ENCODE data around the gene TNNT3.

Gene TNNT3

DNA sequence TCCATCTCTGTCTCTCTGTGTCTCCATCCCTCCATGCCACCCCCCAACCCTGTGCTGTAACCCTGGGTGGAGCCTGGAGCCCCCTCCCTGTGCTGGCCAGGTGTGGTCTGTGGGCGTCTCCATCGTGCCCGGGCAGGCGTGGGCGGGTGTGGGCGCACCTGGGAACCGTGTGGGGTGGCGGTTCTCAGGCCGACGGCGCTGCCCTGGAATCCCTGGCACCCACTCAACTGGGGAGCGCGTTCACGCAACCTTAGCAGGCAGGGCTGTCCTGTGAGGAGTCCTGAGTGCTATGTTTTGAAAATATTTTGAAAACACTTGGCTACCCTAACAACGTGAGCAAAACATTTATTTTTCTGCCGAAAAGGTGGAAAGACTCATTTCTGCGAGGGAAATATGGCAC lies 4.7 kb downstream of the TNNT3 start:
- DNase-seq: no peak

DNA sequence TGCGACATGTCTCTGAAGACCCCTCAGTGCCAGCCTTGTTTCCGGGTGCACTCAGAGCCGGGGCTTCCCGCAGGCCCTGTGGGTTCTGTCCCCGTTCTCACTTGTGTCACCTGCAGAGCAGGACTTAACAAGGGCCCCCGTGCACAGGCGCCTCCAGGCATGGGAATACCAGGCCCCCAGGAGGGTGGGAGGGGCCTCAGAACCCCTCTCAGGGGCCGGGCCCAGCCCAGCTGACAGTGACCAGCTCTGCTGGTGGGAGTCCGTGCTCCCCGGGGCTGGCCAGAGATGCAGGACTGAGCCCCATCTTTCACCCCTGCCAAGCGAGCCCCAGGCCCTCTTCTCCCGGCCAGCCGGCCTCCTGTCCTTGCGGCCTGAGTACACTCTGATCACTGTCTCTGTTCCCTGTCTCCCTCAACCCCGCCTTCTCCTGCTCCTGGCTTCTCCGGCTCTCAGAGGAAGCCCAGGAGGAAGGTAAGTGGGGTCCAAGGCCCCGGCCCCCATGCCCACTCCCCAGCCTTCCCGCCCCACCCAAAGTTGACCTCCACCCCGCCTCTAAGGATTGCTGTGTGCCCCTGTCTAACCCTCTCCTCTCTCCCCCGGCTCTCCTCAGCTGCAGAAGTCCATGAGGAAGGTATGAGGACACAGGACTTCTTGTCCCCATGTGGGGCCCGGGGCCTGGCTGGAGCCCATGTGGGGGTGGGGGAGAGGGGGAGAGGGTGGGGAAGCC lies 5.3 kb downstream of the TNNT3 start:
- DNase-seq: no peak

DNA sequence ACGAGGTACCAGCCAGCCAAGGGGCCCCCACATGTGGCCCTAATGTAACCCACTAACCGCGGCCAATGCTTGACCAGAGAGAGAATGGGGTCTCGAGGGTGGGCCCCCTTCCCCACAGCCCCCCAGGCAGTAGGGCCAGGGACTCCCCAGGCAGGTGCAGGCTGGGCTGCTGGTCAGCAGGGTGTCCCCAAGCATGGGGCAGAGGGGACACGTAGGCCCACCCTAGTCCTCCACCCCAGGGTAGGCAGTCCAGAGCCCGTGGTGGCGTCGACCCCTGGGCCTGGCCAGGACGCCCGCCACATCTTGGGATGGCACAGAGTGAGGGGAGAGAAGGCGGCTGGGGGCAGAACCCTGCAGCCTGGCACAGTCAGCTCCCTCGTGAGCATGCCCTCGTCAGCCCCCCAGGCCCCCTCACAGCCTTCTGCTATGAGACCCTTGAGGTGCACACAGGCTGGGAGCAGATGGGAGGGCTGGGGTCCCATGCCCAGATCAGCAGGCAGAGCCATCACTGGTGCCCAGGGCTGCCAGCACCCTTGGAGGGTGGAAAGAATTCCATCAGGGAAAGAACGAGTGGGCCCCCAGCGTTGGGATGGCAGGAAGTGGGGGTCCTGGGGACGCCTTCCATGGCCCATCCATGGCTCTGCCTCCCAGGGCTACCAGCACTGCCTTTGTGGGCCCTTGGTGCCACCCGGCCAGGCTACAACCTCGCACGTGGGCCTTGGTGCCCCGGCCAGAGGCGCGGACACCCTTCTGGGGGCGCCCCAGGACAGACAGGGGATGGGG lies 6.1 kb downstream of the TNNT3 start:
- DNase-seq: no peak

DNA sequence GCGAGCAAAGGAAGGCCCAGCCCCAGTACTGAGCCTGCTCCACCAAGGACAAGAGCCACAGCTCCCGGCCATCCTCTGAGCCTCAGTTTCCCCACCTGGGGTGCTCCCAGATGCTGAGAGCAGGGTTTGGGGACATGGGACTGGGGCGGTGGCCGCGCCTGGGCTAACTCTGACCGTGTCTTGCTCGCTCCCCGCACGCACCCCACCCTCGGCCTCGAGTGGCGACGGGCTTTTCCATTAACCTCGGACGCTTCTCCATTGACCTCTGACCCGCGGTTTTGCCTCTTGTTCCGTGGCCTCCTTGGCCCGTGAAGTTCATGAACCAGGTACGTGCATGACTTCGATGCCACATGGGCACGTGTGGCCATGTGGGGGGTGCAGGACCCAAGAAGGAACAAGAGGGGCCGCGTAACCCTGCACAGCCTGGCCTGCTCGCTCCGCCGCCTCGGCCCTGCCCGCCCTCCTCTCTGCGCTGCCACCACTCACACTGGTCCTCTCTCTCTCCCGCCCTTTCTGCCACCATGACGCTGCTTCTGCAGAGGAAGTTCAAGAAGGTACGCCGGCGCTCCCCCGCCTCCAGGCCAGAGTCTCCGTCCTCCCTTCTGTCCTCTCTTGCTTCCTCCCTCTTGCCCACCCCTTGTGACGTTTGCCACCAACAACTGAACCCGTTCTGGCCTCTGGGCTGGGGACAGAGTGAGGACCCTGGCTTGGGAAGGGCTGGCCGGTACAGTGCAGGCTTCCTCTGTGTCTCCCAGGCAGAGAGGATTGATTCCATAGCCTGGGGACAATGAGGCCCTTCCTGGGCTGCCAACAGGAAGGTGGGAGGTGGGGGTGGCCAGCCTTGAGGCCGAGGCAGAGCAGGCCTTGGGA lies 6.9 kb downstream of the TNNT3 start:
- DNase-seq: no peak

GRCh38 chr11:1927026-1927847 lies 7.7 kb downstream of the TNNT3 start:
- no peak for DNase-seq

DNA sequence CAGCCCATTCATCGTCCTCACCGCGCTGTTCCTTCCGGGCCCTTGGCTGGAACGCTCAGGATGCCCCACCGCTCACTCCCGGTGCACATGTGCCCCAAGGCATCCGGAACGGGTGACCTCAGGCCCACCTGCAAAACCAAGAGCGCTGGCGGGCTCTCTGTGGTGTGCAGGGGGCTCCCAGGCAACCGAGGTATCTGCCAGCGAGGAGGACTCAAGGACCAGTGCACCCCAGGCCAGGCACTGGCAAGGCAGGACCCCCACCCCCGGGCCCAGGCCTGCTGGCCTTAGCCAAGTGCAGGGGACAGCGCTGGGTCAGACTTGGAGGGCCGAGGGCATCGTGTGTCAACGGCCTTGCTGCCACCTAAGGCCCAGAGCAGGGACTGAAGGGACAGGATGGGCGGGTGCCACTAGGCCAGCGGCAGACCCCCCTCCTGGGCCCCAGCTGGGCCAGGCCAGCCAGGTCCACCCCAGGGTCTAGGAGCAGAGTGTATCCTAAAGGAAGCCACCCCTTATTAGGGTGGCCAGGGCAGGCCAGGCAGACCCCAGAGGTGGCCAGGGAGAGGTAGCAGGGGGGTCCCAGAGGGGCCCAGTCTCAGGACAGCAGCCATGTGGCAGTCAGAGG lies 8.5 kb downstream of the TNNT3 start:
- no peak for DNase-seq

GRCh38 chr11:1928470-1928890 lies 9.0 kb downstream of the TNNT3 start:
- no peak for DNase-seq

- no peak for DNase-seq
These were observed 9.5 kb downstream of the TNNT3 start for GRCh38 chr11:1928891-1929541.

DNA sequence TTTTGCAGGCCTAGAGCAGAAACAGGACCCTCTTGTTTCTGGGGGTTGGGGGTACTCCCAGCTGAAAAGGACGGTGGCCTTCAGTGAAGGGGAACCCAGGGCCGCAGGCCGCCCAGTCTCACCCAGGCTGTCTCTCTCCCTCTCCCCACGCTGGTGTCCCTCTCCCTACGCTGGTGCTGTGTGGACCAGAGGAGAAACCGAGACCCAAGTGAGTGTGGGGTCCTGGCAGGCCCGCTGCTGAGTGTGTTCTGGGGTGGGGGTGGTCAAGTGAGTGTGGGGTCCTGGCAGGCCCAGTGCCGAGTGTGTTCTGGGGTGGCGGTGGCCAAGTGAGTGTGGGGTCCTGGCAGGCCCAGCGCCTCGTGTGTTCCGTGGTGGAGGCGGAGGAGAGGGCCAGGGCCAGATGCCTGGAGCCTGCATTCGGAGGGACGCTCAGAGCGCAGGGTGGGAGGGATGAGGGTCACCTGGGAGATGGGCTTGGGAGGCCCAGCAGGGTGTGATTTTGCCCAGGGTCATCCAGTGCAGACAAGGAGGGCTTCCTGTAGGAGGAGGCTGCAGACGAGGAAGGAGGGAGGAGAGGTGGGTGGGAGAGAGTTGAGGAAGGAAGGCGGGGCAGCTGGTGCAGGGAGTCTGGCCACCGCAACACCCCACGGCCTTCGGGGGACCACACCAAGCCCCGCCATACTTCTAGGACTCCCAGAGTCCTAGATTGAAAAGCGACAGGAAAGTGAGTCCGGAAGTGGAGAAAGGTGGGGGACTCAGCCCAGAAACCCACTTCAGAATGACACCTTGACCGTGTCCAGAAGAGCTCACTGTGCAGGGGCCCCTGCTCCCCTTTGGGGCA lies 10.3 kb downstream of the TNNT3 start:
- no peak for DNase-seq

DNA sequence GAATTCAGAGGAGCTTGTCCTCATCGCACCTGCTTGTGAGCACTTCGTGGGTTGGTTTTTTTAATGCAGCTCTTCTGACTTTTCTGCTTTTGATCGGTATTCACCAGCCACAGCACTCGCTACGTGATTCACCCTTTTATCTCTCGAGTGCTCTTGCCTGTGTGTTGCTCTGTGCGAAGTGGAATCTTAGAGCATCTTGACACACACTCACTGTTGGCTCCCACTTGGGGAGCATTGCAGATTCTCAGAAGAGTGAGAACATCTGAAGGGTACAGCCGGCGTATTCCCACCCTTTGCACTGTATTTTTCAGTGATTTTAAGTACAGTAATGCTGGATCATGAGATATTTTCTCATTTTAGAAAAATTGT lies 10.9 kb downstream of the TNNT3 start:
- no peak for DNase-seq

- DNase-seq: no peak
These were observed 12.0 kb downstream of the TNNT3 start for GRCh38 chr11:1931341-1932104.

- no peak for DNase-seq
These were observed 12.6 kb downstream of the TNNT3 start for GRCh38 chr11:1932105-1932480.

- no peak for DNase-seq
These were observed 13.2 kb downstream of the TNNT3 start for GRCh38 chr11:1932681-1933080.

DNA sequence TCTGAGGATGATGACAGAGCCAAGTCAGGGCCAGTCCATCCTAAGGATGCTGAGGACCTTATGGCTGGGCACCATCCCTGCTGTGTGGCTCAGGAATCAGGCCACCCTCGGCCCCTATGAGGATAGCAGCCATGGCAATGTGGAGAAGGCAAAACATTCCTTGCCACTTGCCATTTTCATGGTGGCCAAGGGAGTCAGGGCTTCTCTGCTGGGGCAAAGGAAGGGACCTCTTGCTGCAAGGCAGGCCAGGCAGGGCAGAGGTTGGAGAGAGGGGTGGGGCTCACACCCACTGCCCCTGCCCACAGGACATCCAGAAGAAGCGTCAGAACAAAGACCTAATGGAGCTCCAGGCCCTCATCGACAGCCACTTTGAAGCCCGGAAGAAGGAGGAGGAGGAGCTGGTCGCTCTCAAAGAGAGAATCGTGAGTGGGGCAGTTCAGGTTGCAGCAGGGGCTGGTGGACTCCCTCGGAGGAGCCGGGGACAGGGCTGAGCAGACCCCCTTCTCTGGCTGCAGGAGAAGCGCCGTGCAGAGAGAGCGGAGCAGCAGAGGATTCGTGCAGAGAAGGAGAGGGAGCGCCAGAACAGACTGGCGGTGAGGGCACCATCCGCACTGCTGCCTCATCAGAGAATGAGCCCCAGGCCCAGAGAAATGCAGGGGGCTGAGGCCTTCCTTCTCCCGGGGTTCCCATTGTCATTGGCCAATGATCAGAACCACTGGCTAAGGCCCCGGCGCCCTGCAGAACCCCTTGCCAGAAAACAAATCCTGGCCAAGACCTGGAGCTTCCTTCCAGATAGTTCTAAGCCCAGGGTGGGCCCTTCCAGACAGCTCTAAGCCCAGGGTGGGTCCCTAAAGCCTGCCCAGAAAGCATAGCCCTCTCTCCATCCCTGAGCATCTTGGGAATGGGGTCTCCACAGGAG lies 14.2 kb downstream of the TNNT3 start:
- no peak for DNase-seq

DNA sequence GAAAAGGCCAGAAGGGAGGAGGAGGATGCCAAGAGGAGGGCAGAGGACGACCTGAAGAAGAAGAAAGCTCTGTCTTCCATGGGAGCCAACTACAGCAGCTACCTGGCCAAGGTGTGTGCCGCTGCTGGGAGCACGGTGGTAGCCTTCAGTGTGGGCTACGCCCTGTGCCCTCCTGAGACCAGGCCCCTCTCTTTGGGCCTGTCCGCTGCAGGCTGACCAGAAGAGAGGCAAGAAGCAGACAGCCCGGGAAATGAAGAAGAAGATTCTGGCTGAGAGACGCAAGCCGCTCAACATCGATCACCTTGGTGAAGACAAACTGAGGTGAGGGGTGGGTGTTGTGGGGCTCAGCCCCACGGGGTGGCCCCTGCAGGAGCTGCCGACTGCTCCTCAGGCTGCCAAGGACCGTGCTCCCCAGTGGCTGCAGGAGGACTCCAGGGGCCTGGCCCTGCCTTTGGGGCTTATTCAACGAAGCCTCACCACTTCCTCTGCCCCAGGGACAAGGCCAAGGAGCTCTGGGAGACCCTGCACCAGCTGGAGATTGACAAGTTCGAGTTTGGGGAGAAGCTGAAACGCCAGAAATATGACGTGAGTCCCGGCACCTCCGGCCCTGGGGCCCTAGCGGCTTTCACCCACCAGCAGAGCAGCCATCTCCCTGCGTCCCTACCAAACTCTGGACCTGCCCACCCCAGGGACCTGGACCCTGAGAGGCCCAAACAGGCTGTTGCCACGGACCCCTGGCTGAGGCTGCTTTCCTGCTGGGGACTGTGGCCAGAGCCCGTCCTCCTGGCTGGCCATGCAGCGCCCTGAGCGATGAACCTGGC lies 15.0 kb downstream of the TNNT3 start:
- no peak for DNase-seq

DNA sequence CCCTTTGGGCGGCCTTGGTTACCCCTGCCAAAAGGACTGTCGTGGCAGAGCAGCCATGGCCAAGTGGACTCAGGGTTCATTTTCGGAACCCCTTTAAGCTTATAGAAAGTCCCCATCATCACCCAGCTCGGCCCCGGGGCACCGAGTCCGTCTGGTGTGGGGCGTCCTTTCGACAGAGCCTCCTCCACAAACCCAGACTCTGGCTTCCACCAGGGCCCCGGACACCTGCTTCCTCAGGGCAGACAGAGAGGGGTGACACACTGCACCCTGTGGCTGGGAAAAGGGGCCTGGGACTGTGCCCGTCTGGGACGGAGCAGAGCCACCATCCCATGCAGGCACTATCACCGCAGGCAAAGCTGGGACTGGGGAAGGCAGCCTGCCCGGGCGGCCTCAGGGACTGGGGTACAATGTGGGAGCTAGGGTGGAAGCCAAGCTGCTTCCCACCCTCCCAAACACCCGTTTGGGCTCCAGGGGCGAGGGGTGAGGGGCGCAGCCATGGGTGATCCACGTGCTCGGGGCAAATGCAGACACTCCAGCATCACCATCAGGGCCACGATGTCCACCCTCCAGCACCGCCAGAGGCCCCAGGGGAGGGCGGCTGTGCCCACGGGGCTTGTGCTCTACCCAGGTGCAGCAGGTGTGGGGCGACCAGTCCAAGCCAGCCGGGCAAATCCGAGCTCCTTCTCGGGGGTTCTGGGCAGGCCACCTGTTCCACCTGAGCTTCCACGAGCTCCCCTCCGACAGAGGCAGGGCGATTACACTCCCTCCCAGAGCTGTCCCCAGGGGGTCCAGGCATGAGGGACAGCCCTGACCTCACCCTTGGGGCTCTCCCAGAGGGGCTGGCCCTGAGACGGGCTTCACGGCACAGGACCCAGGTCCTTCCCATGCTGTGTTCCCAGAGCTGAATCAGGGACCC lies 15.9 kb downstream of the TNNT3 start:
- no peak for DNase-seq
